GM12878 (cell line): ENCODE data around the gene RNF175.

Experiments
- CEBPB ChIP-seq, 2 experiments: fragments of 150-350 bp in 1 of 2; IDR thresholded peaks; 2 replicates each; pipeline ENCODE4 v1.6.1; 2012 to 2014; ENCODE audit warnings: low read depth in 2 of 2, low read length in 2 of 2, borderline replicate concordance in 1 of 2, inconsistent platforms in 1 of 2
- TF ChIP-seq, protein P1 (sequence below), 3 experiments: IDR thresholded peaks in 2 of 3; conservative IDR thresholded peaks in 1 of 3; 2 replicates each; pipeline ENCODE4 v1.5.1; 2011; ENCODE audit warnings: low read depth in 3 of 3, low read length in 3 of 3, mild to moderate bottlenecking in 3 of 3, control low read depth in 2 of 3, moderate library complexity in 2 of 3, inconsistent platforms in 1 of 3, mixed read lengths in 1 of 3; ENCODE audit not compliant: control insufficient read depth in 2 of 3, insufficient read depth in 1 of 3; ENCODE audit errors: extremely low read depth in 1 of 3

DNA sequence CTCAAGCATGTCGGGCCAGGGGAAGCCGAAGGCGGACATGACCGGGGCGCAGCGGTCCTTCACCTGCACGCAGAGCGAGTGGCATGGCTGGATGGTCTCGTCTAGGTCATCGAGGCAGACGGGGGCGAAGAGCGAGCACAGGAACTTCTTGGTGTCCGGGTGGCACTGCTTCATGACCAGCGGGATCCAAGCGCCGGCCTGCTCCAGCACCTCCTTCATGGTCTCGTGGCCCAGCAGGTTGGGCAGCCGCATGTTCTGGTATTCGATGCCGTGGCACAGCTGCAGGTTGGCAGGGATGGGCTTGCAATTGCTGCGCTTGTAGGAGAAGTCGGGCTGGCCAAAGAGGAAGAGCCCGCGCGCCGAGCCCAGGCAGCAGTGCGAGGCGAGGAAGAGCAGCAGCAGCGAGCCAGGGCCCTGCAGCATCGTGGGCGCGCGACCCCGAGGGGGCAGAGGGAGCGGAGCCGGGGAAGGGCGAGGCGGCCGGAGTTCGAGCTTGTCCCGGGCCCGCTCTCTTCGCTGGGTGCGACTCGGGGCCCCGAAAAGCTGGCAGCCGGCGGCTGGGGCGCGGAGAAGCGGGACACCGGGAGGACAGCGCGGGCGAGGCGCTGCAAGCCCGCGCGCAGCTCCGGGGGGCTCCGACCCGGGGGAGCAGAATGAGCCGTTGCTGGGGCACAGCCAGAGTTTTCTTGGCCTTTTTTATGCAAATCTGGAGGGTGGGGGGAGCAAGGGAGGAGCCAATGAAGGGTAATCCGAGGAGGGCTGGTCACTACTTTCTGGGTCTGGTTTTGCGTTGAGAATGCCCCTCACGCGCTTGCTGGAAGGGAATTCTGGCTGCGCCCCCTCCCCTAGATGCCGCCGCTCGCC is 28.8 kb upstream of the RNF175 start, which contains the start of gene SFRP2:
- no peak for TF ChIP-seq CEBPB (IDR thresholded peaks at IDR 0.05; ENCODE audit: borderline replicate concordance in 1 of 2, low read depth in 2 of 2, low read length in 2 of 2)
- TF ChIP-seq, protein P1, sequence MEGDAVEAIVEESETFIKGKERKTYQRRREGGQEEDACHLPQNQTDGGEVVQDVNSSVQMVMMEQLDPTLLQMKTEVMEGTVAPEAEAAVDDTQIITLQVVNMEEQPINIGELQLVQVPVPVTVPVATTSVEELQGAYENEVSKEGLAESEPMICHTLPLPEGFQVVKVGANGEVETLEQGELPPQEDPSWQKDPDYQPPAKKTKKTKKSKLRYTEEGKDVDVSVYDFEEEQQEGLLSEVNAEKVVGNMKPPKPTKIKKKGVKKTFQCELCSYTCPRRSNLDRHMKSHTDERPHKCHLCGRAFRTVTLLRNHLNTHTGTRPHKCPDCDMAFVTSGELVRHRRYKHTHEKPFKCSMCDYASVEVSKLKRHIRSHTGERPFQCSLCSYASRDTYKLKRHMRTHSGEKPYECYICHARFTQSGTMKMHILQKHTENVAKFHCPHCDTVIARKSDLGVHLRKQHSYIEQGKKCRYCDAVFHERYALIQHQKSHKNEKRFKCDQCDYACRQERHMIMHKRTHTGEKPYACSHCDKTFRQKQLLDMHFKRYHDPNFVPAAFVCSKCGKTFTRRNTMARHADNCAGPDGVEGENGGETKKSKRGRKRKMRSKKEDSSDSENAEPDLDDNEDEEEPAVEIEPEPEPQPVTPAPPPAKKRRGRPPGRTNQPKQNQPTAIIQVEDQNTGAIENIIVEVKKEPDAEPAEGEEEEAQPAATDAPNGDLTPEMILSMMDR (IDR thresholded peaks at IDR 0.05 in 2 of 3, conservative IDR thresholded peaks at IDR 0.05 in 1 of 3; ENCODE audit: control insufficient read depth in 2 of 3, extremely low read depth in 1 of 3, insufficient read depth in 1 of 3, low read depth in 3 of 3, low read length in 3 of 3), result no peak
